PC-3 (cell line): ENCODE results near the gene WIPF1. TPM values are rescaled to one million over a fixed set of nuclear protein-coding genes. Genes with fewer than 3 reads are reported as not detected.
A peak's percentile ranks its signal among the peaks of the same experiment; 100 is the strongest.

Experiments
- ATAC-seq: fragments of 200-7000 bp; cut with Tn5 transposase; 2 replicates; pipeline ENCODE4 v1.9.1; 2020; ENCODE audit warnings: mild to moderate bottlenecking, moderate library complexity
- BruUV-seq: library from RNA; stranded (reverse); fragments of 400-500 nt; replicated peaks from 2 replicates; lab custom pipeline; 2021; lab: Mats Ljungman, UMichigan
- CTCF ChIA-PET: fragments of 300-600 bp; sonication (Branson Sonifier 250); formaldehyde crosslinking; loops from one replicate; lab custom pipeline; 2022; ENCODE audit warnings: antibody characterized with exemption; lab: Charles Lee
- POLR2A ChIA-PET: fragments of 300-600 bp; sonication (Branson Sonifier 250); formaldehyde crosslinking; loops from one replicate; lab custom pipeline; 2022; ENCODE audit warnings: antibody characterized with exemption; ENCODE audit not compliant: unreplicated experiment; lab: Charles Lee
- DNase-seq: peaks from one replicate; pipeline ENCODE4 v3.0.0-alpha.2; 2015
- H2AFZ ChIP-seq: fragments of 300-600 bp; sonication (generic); 2 replicates; pipeline ENCODE4 v1.6.0; 2016; ENCODE audit warnings: antibody characterized with exemption, low read length
- H3F3A ChIP-seq: fragments of 300-600 bp; sonication (generic); one replicate; pipeline ENCODE4 v1.6.0; 2017; ENCODE audit warnings: antibody characterized with exemption, low read length, control low read depth, mild to moderate bottlenecking; ENCODE audit not compliant: unreplicated experiment
- H3K27ac ChIP-seq: fragments of 300-600 bp; sonication (generic); 2 replicates; pipeline ENCODE4 v1.5.1; 2016; ENCODE audit warnings: mild to moderate bottlenecking, low read length
- H3K27me3 ChIP-seq: fragments of 300-600 bp; sonication (generic); 2 replicates; pipeline ENCODE4 v1.6.1; 2016; ENCODE audit warnings: low read length, mixed read lengths
- H3K36me3 ChIP-seq: fragments of 300-600 bp; sonication (generic); 2 replicates; pipeline ENCODE4 v1.6.1; 2016; ENCODE audit warnings: low read depth, mixed run types, low read length, mixed read lengths
- H3K4me1 ChIP-seq: fragments of 300-600 bp; sonication (generic); 2 replicates; pipeline ENCODE4 v1.5.1; 2016; ENCODE audit warnings: low read length; ENCODE audit not compliant: insufficient read depth
- H3K4me2 ChIP-seq: fragments of 300-600 bp; sonication (generic); 2 replicates; pipeline ENCODE4 v1.6.0; 2016; ENCODE audit warnings: low read length
- H3K4me3 ChIP-seq: fragments of 300-600 bp; sonication (generic); 2 replicates; pipeline ENCODE4 v1.5.1; 2016; ENCODE audit warnings: mild to moderate bottlenecking, low read length, mixed read lengths
- H3K79me2 ChIP-seq: fragments of 300-600 bp; sonication (generic); 2 replicates; pipeline ENCODE4 v1.6.1; 2017; ENCODE audit warnings: low read length, mixed read lengths
- H3K9ac ChIP-seq: fragments of 300-600 bp; sonication (generic); 2 replicates; pipeline ENCODE4 v1.6.0; 2016; ENCODE audit warnings: mild to moderate bottlenecking, low read length
- H3K9me2 ChIP-seq: fragments of 300-600 bp; sonication (generic); replicated peaks from 2 replicates; pipeline ENCODE4 v1.6.1; 2016; ENCODE audit warnings: mixed run types, low read length, mixed read lengths
- H3K9me3 ChIP-seq: fragments of 300-600 bp; sonication (generic); 2 replicates; pipeline ENCODE4 v1.6.1; 2016; ENCODE audit warnings: low read length, mixed read lengths
- H4K20me1 ChIP-seq: fragments of 300-600 bp; sonication (generic); 2 replicates; pipeline ENCODE4 v1.6.1; 2016; ENCODE audit warnings: low read length, mixed read lengths
- CTCF ChIP-seq: fragments of 300-600 bp; sonication (generic); conservative IDR thresholded peaks from 2 replicates; pipeline ENCODE4 v1.5.1; 2017; ENCODE audit warnings: antibody characterized with exemption, low read depth, mild to moderate bottlenecking, low read length
- EZH2 ChIP-seq: fragments of 300-600 bp; sonication (generic); IDR thresholded peaks from one replicate; pipeline ENCODE4 v1.6.1; 2017; ENCODE audit warnings: antibody characterized with exemption, mild to moderate bottlenecking, low read length; ENCODE audit not compliant: unreplicated experiment
- EZH2phosphoT487 ChIP-seq: fragments of 300-600 bp; sonication (generic); IDR thresholded peaks from 2 replicates; pipeline ENCODE4 v1.6.1; 2018; ENCODE audit warnings: mild to moderate bottlenecking, antibody characterized with exemption, low read length, borderline replicate concordance
- intact Hi-C: fragments of 100-400 bp; cut with micrococcal nuclease; formaldehyde crosslinking; loops from 2 replicates; pipeline ENCODE4 v1.9.0; 2023
- total RNA-seq: library from RNA; depleted of rRNA; stranded (reverse); fragments of >200 nt; gene quantifications from 2 replicates; pipeline ENCODE4 v1.2.3, GENCODE V29; 2014

Gene WIPF1
- total RNA-seq, 1 experiment from 2014 or later: 0.29 TPM

- H3K4me2 ChIP-seq: peak overlapping the region; percentile 40; the same call in 1 of the 2 replicates
- no peaks in the 10 kb centered on the region for H3F3A ChIP-seq
- ChIA-PET CTCF (no interaction called here), POLR2A (interaction anchor here (0.6 kb wide), 1 partner anchor 1921 kb away, joined by 3 read pairs; no protein-coding TSS in a partner anchor)
- no peaks in the 10 kb centered on the region for H3K9me2 ChIP-seq
- H3K79me2 ChIP-seq: no peaks in the 10 kb centered on the region
- no peaks in the 10 kb centered on the region for H3K36me3 ChIP-seq
- no peak overlapping the region for H3K27ac ChIP-seq
- no peak overlapping the region for H3K9ac ChIP-seq
- ATAC-seq: no peak
- DNase-seq: no peak
- H3K4me1 ChIP-seq: peaks cover 34% of the 10 kb centered on the region
- TF ChIP-seq EZH2 (no peak), EZH2phosphoT487 (no peak), CTCF (no peak)
- intact Hi-C loops: no loop called here
- BruUV-seq: no TSS peak
- H2AFZ ChIP-seq: peak overlapping the region; percentile 83
- H3K9me3 ChIP-seq: no peaks in the 10 kb centered on the region
- H3K4me3 ChIP-seq: no peak overlapping the region
- no peaks in the 10 kb centered on the region for H4K20me1 ChIP-seq
- H3K27me3 ChIP-seq: no peaks in the 10 kb centered on the region
Measured at GRCh38 chr2:174593041-174593440, 4.6 kb downstream of the WIPF1 start.

GRCh38 chr2:174591740-174592139 is 5.9 kb downstream of the WIPF1 start:
- CTCF ChIA-PET: no interaction called here
- intact Hi-C loops: loop anchor here (1.0 kb wide), 1 partner anchor 46 kb away; no protein-coding TSS in a partner anchor

More at GRCh38 chr2:174591740-174592139, 5.9 kb downstream of the WIPF1 start:
- POLR2A ChIA-PET: no interaction called here
- no TSS peak for BruUV-seq
- no peaks in the 10 kb centered on the region for H3K27me3 ChIP-seq
- no peak overlapping the region for H2AFZ ChIP-seq
- ATAC-seq: no peak
- H3K9ac ChIP-seq: no peak overlapping the region
- H3K4me3 ChIP-seq: no peak overlapping the region
- no peaks in the 10 kb centered on the region for H3K36me3 ChIP-seq
- TF ChIP-seq EZH2phosphoT487 (no peak), EZH2 (no peak), CTCF (no peak)
- no peak overlapping the region for H3K4me2 ChIP-seq
- H4K20me1 ChIP-seq: no peaks in the 10 kb centered on the region
- no peaks in the 10 kb centered on the region for H3K9me2 ChIP-seq
- no peaks in the 10 kb centered on the region for H3K79me2 ChIP-seq
- no peak overlapping the region for H3K27ac ChIP-seq
- no peaks in the 10 kb centered on the region for H3F3A ChIP-seq
- peaks cover 22% of the 10 kb centered on the region for H3K4me1 ChIP-seq
- H3K9me3 ChIP-seq: no peaks in the 10 kb centered on the region
- DNase-seq: no peak
